HG03175 (cell line): Measurements from ENCODE around the gene PLXDC2.
"Not testable (repeated sequence)": the region's sequence is repeated elsewhere in the genome, so short reads cannot be mapped to it uniquely, and the experiment has no call there.

ENCODE experiments used
- ATAC-seq: cut with Tn5 transposase; IDR thresholded peaks from one replicate; pipeline ENCODE4 v1.9.1; 2021; ENCODE audit warnings: mild to moderate bottlenecking, moderate library complexity; ENCODE audit not compliant: unreplicated experiment

Gene PLXDC2

DNA sequence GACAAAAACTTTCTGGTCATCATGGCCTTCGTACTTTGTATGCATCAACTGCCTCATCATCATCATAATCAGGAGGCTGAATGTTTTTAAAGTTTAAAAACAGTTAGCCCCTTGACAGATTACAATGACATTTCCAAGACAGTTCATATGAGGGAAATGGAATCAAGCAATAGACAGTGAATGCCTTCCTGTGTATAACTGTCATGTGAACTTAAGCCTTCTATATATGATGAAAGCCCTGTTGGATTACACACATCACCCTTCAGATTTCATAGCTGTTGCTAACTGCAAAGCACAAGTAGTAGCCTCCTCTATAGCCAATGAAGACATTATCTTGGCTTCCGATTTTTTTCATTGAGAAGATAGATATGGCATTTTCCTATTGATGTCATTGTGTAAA is 154.0 kb downstream of the PLXDC2 start:
- ATAC-seq, result no peak

DNA sequence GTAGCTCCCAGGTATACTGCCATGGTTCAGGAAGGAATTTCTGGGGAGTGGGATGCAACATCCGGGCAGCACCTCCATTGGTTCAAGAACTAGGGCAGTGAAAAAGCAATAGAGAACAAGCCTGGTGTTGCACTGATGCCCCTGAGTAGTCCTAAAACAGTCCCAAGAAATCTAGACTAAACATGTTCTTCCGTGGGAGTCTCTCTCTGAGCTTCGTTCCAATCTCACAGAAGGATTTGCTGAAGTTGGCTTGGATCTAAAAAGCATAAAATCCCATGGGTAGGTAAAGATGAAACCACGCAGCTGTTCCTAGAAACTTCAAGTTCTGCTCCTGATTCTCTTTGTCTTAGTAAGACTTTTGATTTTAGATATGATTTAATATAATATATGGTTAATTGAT is 154.5 kb downstream of the PLXDC2 start:
- no peak for ATAC-seq

DNA sequence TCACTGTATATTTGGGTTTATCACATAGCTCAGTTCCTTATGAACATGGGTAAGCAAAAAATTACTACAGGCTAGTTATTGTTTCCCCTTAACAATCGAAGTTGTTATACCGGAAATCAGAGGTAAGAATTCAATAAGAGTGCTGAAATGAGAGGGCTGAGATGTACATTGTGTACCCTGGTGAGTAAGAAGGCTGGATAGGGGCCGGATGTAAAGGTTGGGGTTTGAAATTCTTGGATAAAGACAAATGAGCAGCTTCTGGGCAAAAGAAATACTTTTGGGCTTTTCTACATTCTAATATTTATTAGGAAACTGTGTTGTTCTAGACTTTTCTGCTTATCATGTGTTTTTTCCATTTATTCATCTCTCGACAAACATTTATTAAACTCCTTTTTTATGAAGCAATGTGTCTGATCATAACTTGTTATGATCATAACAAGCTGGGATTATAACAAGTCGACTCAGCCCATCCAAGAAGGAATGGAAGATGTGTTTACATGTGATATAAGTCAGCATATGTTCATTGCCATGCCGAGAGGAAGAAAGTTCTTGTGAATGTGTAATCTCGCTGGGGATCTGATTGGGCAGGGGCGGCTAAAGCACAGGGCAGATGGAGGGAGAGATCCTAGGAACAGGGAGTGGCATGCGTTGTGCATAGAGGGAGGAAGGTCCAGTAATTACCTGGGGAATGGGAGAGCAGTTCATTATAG is 155.3 kb downstream of the PLXDC2 start:
- ATAC-seq, result no peak

DNA sequence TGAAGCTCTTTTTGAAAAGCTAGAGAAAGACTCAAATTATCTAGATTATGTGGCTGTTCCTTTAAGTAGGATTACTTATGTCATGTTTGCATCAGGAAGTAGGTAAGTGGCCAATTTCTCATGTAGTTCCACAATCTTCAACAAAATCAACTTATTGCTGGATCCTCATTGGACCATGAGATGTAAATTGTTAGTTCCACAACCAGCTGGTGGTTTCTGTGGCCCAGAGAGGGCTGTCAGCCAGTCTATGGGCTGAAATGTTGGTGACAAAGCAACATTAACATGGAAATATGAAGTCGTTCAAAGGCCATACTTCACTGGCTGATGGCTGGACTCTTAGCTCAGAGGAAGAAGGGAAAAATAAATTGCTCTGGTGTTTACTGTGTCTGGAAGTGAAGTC is 157.9 kb downstream of the PLXDC2 start:
- ATAC-seq, result no peak

DNA sequence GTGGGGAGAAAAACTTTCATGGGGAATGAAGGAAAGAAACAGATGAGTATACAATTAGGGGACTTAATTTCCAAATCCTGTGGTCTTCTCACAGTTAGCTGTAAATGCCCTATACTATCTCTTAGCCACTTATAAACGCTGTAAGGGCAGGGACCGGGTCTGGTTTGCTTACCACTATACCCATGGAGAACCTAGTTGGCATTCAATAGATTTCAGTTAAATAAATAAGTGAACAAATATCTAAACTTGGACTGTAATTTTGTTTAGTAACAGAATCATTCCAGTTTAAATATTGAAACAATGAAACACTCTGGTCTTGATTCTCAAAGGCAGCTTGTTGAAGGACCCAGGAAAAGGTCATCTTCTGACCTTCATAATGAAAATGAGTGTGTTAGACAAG is 158.3 kb downstream of the PLXDC2 start:
- no peak for ATAC-seq

DNA sequence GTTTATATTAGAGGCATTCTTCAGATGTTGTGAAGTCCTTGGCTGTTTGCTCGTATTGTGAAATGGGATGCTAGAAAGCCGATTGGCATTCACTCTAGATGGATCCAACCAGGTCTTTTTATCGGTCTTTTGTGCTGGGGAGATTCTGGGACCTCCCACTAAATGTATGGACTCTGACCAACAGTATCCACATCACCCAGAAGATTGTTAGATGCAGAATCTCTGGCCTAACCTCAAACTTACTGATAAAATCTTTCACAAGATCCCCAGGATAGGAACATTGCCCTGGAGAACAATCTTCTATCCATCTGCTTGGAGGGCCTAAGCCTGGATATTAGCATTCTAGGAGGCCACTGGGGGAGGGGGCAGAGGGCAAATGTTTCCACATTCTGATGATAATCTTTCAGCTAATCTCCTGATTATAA is 160.9 kb downstream of the PLXDC2 start:
- ATAC-seq, result no peak

DNA sequence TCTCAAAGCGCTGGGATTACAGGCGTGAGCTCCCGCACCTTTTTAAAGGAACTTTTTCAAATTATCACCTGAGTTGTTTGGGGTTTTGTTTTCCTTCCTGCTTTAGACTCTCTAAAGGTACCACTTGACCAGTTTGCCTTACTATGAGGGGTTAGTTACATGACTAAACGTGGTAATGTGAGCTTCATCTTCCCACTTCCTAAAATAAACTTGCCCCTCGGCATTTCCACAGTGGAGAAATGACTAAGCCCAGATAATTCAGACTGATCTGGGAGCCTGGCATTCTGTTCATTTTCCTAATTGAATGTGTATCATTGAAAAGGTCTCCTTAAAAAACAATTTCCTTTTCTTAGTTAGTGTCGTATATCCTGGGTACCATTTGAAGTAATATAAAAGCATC is 163.4 kb downstream of the PLXDC2 start:
- ATAC-seq, result no peak

DNA sequence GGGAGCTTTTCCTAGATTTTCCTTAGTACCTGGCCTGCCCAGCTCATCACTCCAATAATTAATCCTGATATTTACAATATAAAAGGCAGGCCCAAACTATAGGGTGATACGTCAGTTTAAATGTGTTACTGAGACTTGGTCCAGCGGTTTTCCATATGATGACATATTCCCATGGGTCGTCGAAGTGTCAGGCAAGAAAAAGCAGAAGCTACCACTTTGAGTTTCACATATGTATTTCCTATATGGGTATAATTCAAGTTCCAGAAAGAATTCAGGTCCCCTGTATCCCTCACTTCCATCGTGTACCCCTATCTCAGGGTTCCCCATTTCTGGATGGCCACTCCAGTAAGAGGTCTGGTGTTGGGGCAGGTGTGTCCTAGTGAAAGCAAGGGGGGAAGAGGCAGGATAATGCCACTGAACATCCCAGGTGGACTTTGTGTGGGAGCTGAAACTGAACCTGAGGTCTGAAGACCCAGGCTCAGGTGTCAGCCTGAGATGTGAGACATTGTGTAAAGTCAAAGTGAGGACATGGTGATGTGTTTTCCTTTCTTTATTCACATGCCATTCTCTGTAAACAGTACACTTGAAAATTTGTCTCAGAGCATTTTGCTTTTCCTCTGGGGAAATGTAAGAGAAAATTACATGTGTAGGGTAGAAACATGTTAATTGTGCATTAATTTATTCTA is 167.8 kb downstream of the PLXDC2 start:
- ATAC-seq, result no peak

DNA sequence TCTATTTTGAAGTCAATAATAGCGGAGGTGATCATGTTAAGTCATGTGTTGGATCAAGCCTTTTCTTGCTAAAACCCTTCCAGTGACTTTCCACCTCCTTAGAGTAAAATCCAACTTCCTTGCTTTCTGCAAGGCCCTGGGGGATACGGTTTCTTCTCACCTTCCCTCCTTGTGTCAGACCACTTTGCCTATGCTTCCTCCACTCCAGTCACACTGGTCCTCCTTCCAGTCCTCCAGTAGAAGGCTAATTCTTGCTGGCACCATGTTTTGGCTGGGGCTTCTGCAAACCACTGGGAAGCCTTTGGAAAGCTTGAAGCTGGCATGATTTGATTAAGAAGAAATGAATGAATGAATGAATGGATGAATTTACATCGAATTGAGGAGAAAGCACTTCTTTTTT is 169.5 kb downstream of the PLXDC2 start:
- no peak for ATAC-seq

DNA sequence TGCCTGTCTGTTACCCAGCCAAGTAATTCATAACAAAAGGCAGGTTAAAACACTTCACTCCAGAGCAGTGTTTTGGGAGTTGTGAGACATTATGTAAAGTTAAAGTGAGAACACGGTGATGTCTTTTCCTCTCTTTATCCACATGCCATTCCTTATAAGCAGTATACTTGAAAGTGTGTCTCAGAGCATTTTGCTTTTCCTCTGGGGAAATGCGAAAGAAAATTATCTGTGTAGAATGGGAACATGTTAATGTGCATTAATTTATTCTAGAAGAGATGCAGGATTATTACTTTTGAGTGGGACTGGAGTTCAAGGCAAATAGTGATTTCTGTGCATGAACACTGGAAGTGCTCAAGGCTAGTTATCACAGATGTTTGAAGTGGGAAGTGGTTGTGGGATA is 170.4 kb downstream of the PLXDC2 start:
- no peak for ATAC-seq

DNA sequence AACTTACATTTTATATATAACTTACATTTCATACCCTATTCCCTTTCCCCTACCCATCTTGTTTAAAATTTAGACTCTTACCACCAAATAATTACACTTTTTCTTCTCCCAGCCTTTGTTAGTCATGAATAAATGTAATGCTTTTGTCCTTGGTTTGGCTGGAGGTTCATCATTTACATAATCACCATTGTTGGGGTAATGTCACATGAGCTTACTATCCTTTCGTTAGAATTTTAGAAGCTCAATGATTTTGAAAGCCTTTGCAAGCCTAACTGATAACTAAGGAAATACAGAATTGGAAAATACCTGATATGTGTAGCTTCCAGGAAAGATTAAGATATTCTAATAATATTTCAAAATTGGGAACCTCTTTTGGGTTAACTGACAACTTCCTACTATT is 171.7 kb downstream of the PLXDC2 start:
- ATAC-seq, result no peak

DNA sequence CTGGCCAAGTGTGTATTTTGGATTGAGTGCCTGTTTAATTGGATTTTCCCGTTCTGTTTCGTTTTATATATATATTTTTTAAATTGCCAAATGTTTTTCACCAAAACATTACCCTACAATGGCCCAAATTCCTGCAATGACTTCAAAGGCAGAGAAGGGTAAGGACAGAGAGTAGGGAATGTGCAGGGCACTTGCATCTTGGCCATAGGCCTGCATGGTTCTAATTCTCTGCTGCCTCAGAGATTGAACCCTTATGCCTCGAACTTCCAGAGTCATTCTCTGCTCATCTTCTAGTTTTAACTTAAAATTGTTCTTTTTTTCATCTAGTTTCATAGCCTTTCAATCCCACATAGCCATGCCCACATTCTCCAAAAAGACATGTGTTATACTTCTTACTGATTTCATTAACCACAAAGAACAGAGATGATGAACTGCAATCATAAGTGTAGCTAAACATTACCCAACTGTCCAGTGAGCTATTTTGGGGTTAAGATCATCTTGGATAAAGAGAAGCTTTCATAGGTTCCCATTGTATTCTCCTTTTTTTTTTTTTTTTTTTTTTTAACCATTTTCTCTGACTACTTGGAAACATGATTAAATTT is 177.6 kb downstream of the PLXDC2 start:
- ATAC-seq, result peak; percentile 81

DNA sequence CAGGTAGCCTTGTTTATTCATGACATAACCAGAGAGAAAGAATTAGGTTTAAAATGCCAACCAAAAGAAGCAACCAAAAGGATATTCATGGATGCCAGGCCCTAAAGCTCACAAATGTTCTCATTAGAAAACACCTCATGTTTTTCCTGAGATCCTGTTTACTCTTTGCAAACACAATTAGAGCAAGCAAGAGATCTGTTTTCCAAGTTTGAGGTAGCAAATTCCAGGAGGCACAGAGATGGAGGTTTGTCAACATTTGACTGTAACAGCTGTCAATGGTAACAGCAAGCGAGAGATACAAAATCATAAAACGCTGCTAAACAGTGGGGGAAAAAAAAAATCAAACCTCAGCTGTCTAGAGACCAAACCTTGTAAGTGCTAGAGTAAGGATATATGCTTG is 182.2 kb downstream of the PLXDC2 start:
- ATAC-seq, result no peak

DNA sequence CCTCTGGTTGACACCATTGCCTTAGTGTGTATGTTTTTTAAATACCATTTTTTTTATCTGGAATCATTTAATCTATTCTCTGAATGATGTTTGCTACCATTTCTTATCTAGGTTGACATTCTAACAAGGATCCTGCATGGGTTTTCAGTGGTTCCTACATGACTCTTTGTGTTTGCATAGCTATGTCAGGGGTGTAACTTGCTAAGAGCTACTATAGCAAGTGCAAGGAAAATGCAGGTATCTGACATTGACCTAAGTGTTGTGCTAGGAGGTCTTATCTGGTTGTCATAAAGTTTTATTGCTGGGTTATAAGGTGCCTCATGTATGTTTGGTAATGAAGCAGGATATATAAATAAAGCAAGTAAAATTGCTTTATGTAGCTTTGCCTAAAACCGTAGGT is 183.2 kb downstream of the PLXDC2 start:
- ATAC-seq, result no peak

DNA sequence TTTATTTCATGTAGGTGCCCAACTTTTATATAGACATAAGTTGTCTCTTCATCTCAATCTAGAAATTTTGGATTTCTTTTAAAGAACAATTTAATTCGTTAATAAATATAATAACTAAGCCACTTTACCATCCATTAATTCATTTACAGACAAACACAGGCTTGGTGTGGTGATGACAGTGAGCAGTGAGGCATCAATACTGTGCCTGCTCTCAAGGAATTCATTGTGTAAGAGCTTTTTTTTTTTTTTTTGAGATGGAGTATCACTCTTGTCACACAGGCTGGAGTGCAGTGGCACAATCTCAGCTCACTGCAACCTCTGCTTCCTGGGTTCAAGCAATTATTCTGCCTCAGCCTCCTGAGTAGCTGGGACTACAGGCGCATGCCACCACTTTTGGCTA is 185.8 kb downstream of the PLXDC2 start:
- not testable (repeated sequence) for ATAC-seq

DNA sequence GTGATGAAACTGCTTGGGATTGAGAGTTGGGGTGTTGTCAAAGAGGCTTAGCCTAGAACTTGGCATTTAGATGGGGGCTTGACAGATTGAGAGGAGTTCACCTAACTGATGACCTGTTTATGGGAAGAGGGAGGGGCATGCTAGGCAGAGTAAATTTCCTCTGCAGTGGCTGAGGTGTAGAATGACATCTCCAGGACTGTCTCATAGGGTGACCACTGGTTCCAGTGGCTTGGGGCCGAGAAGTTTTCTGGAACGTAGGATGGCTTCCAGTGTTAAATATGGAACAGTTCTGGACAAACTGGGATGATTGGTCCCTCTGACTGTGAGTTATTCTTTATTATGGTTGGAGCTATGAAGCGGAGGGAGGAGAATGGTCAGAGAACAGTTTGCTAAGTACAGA is 186.4 kb downstream of the PLXDC2 start:
- no peak for ATAC-seq

DNA sequence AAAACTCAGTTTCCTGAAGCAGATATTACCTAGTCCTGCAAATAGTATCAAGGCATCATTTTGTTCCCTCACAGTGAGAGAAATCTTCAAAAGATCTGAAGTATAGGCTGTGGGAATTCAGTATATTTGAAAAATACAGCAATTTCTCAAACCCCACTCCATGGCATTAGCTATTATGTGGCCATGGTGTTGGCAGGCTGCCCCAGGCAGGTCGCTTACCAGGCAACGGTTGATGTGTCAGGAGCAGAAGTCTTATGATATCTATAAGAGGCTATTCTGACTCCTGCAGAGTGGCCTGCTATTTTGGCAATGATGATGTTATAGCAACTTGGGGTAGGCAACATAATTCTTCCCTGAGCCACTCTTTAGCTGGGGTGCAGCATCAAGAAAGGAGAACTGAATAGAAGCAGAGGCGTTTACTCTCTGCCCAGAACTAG is 187.9 kb downstream of the PLXDC2 start:
- peak; percentile 70 for ATAC-seq

DNA sequence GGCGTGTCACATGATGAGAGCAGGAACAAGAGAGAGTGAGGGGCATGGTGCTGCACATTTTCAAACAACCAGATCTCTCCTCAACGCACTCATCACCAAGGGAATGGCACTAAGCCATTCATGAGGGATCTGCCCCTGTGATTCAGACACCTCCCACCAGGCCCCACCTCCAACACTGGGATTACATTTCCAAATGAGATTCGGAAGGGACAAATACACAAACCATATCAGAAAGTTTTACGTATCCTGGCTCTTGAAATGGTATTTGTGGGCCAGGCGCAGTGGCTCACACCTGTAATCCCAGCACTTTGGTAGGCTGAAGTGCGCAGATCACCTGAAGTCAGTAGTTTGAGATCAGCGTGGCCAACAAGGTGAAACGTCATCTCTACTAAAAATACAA is 189.4 kb downstream of the PLXDC2 start:
- ATAC-seq, result no peak

DNA sequence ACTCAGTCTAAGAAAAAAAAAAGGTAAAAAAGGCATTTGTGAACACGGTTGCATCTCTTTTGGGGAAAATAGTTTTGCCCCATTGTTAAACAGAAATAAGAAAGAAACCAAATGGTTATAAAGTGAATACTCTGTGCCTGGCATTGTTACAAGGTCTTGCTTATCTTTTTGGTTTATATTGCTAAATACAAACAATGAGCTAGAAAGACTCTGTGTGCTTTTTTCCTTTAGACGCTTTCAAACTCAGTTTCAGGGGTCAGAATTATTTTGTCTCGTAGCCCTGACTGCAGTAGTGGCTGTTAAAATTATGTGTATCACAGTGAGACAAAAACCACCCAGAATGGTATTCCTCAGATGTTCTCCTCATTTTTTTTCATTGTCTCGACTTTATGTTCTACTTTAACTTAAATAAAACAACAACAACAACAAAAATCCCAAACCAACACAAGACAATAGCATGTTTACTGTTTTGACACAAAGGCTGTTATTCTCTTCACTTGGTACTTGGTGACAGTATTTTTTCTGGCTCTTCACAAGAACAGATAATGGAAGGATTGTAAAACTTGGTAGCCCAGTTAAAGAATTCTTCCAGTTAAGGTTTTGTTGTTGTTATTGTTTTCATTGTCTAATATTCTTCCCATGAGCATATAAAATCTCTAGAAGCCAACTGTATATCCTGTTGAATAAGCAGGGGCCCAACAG is 190.1 kb downstream of the PLXDC2 start:
- no peak for ATAC-seq

DNA sequence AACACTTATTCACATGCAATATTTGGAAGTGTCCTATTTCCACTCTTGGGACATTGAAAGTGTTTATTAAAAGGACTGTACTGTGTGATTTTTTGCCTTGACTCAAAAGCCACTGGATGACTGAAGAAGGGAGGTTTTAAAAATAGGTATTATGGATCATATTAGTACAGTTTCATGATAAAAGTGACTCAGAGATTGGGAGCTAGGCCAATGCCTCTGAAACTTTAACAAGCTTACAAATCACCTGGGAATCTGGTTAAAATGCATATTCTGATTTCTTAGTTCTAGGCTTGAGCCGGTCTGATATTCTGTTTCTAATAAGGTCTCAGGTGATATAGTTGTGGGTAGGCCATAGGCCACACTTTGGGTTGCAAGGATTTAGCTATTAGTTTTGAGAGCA is 191.2 kb downstream of the PLXDC2 start:
- no peak for ATAC-seq

DNA sequence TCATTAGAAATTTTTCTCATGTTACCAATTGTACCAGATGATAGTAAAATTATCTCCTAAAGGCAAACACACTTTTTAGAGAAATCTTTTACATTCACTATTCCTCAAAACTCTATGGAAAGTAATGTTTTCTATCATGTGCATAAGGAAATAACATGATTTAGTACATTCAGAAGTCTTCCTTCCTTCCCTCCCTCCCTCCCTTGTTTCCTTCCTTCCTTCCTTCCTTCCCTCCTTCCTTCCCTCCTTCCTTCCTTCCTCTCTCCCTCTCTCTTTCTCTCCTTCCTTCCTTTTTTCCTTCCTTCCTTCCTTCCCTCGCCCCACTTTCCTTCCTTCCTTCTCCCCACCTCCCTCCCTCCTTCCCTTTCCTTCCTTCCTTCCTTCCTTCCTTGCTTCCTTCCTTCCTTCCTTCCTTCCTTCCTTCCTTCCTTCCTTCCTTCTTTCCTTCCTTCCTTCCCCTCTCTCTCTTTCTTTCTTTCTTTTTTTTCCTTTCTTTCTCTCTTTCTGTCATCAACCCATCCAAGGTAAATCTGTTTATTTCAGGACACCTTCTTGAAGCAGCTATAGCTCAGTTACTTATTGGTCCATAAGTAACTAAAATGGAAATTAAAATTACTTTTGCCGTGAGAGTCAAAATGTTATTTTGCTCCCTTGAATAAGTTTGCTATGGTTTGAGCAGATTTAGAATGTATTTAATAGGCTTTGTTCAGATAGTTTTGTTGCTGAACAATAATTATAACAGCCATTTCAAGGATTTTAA is 197.9 kb downstream of the PLXDC2 start:
- ATAC-seq, result no peak
